IMR-90 (cell line): Measurements from ENCODE around the gene TRIM17. TPM values are rescaled to one million over a fixed set of nuclear protein-coding genes. Genes with fewer than 3 reads are reported as not detected.

Experiments
- ATAC-seq: fragments of 200-7000 bp; cut with Tn5 transposase; 2 replicates; pipeline ENCODE4 v1.9.1; 2020; ENCODE audit warnings: low read depth, mild to moderate bottlenecking, moderate library complexity
- BruUV-seq: library from RNA; stranded (reverse); fragments of 400-500 nt; replicated peaks from 2 replicates; lab custom pipeline; 2021; lab: Mats Ljungman, UMichigan
- CTCF ChIA-PET: fragments of 300-600 bp; formaldehyde crosslinking; extraction: SDS; loops from one replicate; lab custom pipeline; 2021; ENCODE audit warnings: antibody characterized with exemption; lab: Yijun Ruan, JAX
- POLR2A ChIA-PET: fragments of 300-600 bp; sonication (Branson Sonifier 250); formaldehyde crosslinking; loops from one replicate; lab custom pipeline; 2022; ENCODE audit warnings: antibody characterized with exemption; ENCODE audit not compliant: unreplicated experiment; lab: Charles Lee
- DNase-seq: peaks from one replicate; pipeline ENCODE4 v3.0.0; 2013
- H2AFZ ChIP-seq: replicated peaks from 2 replicates; pipeline ENCODE3; 2013; ENCODE audit warnings: low read length, mild to moderate bottlenecking; ENCODE audit not compliant: poor library complexity
- H2AK5ac ChIP-seq: 2 replicates; pipeline ENCODE4 v1.6.1; 2013; ENCODE audit warnings: low read depth, low read length, inconsistent platforms
- H2AK9ac ChIP-seq: replicated peaks from 2 replicates; pipeline ENCODE3; 2013; ENCODE audit warnings: mild to moderate bottlenecking, low read depth, low read length, moderate library complexity; ENCODE audit not compliant: poor library complexity
- H2BK120ac ChIP-seq: 2 replicates; pipeline ENCODE4 v1.6.1; 2013; ENCODE audit warnings: low read depth, low read length, inconsistent platforms
- H2BK15ac ChIP-seq: 3 replicates; pipeline ENCODE4 v1.6.1; 2013; ENCODE audit warnings: low read depth, low read length, inconsistent platforms
- H2BK20ac ChIP-seq: 2 replicates; pipeline ENCODE4 v1.6.1; 2013; ENCODE audit warnings: low read depth, mild to moderate bottlenecking, inconsistent platforms, low read length, moderate library complexity
- H2BK5ac ChIP-seq: 2 replicates; pipeline ENCODE4 v1.6.1; 2013; ENCODE audit warnings: mild to moderate bottlenecking, low read depth, low read length, inconsistent platforms; ENCODE audit not compliant: poor library complexity, severe bottlenecking
- H3K14ac ChIP-seq: replicated peaks from 2 replicates; pipeline ENCODE4 v1.6.1; 2013; ENCODE audit warnings: low read depth, low read length, inconsistent platforms
- H3K18ac ChIP-seq: 2 replicates; pipeline ENCODE4 v1.6.1; 2013; ENCODE audit warnings: low read depth, low read length, control low read depth
- H3K23ac ChIP-seq: 2 replicates; pipeline ENCODE4 v1.6.1; 2013; ENCODE audit warnings: low read depth, low read length, inconsistent platforms
- H3K27ac ChIP-seq: 2 replicates; pipeline ENCODE4 v1.5.1; 2013; ENCODE audit warnings: mild to moderate bottlenecking, control low read depth, low read length; ENCODE audit not compliant: insufficient read depth
- H3K27me3 ChIP-seq: 2 replicates; pipeline ENCODE4 v1.6.1; 2013; ENCODE audit warnings: low read length; ENCODE audit not compliant: control insufficient read depth, insufficient read depth
- H3K36me3 ChIP-seq: 2 replicates; pipeline ENCODE4 v1.6.1; 2013; ENCODE audit warnings: low read length, mixed read lengths; ENCODE audit not compliant: control insufficient read depth, insufficient read depth
- H3K4ac ChIP-seq: 2 replicates; pipeline ENCODE4 v1.6.1; 2013; ENCODE audit warnings: low read depth, low read length, inconsistent platforms
- H3K4me1 ChIP-seq: 2 replicates; pipeline ENCODE4 v1.6.1; 2013; ENCODE audit warnings: low read length, mixed read lengths; ENCODE audit not compliant: control insufficient read depth, insufficient read depth
- H3K4me2 ChIP-seq: 2 replicates; pipeline ENCODE4 v1.6.1; 2013; ENCODE audit warnings: low read depth, mild to moderate bottlenecking, control low read depth, low read length, moderate library complexity
- H3K4me3 ChIP-seq: 2 replicates; pipeline ENCODE4 v1.5.1; 2013; ENCODE audit warnings: low read depth, mild to moderate bottlenecking, control low read depth, low read length, moderate library complexity; ENCODE audit not compliant: insufficient read depth
- H3K56ac ChIP-seq: 2 replicates; pipeline ENCODE4 v1.6.1; 2013; ENCODE audit warnings: low read length, inconsistent platforms; ENCODE audit not compliant: insufficient read depth; ENCODE audit errors: extremely low read depth
- H3K79me1 ChIP-seq, 2 experiments: 2 replicates each; pipeline ENCODE4 v1.6.1; 2013; ENCODE audit warnings: low read length in 2 of 2, inconsistent platforms in 1 of 2, low read depth in 1 of 2
- H3K9ac ChIP-seq: 2 replicates; pipeline ENCODE4 v1.6.1; 2013; ENCODE audit warnings: low read depth, low read length, control low read depth
- H3K9me1 ChIP-seq: 2 replicates; pipeline ENCODE4 v1.6.1; 2013; ENCODE audit warnings: low read length, inconsistent platforms; ENCODE audit not compliant: insufficient read depth
- H3K9me3 ChIP-seq: 2 replicates; pipeline ENCODE4 v1.6.1; 2013; ENCODE audit warnings: low read length; ENCODE audit not compliant: control insufficient read depth, insufficient read depth
- H4K20me1 ChIP-seq: 2 replicates; pipeline ENCODE4 v1.6.1; 2013; ENCODE audit warnings: low read length, inconsistent platforms; ENCODE audit not compliant: insufficient read depth
- H4K5ac ChIP-seq: 2 replicates; pipeline ENCODE4 v1.6.1; 2013; ENCODE audit warnings: mild to moderate bottlenecking, low read depth, low read length, control low read depth
- H4K8ac ChIP-seq, 2 experiments: 2 replicates each; pipeline ENCODE4 v1.6.1; 2013; ENCODE audit warnings: low read depth in 2 of 2, low read length in 2 of 2, control low read depth in 1 of 2, inconsistent platforms in 1 of 2
- H4K91ac ChIP-seq: 2 replicates; pipeline ENCODE4 v1.6.1; 2013; ENCODE audit warnings: low read depth, low read length, inconsistent platforms; ENCODE audit not compliant: insufficient read depth
- RFX5 ChIP-seq: IDR thresholded peaks from 2 replicates; pipeline ENCODE4 v1.8.0; 2012; ENCODE audit warnings: low read depth, mild to moderate bottlenecking, low read length, moderate library complexity
- WGBS, 2 experiments: methylation state at CpG; one replicate each; pipeline versions ENCODE4 v1.1.5 to v1.1.7; 2013; ENCODE audit warnings: missing lambda C conversion rate in 2 of 2; ENCODE audit not compliant: insufficient read length in 1 of 2; ENCODE audit errors: extremely low coverage in 2 of 2; 5-methylcytosine and 5-hydroxymethylcytosine counted together
- dilution Hi-C: fragments of 300-500 bp; cut with HindIII; formaldehyde crosslinking; loops from one replicate; pipeline ENCODE4 v1.14.3; 2018; ENCODE audit warnings: low sequenced_read_pairs; ENCODE audit not compliant: unreplicated experiment
- in situ Hi-C: fragments of 300-500 bp; cut with MboI; formaldehyde crosslinking; loops from 3 replicates; pipeline ENCODE4 v1.14.3; 2019; ENCODE audit warnings: low sequenced_read_pairs, inconsistent platforms, mixed read lengths
- intact Hi-C: fragments of 100-400 bp; cut with micrococcal nuclease; formaldehyde crosslinking; loops from 2 replicates; pipeline ENCODE4 v1.10.0; 2022
- polyA plus RNA-seq, 3 experiments: library from polyadenylated mRNA; depleted of rRNA; stranded (reverse); fragments of >200 nt; gene quantifications; 2 replicates each; pipeline ENCODE4 v1.2.3, GENCODE V29; 2012; ENCODE audit warnings: low replicate concordance in 1 of 3
- total RNA-seq: library from RNA; depleted of rRNA; stranded (reverse); fragments of >200 nt; gene quantifications from 2 replicates; pipeline ENCODE4 v1.2.3, GENCODE V29; 2012

The TRIM17 gene
- total and polyA plus RNA-seq, 2 of the 4 experiments (the other 2 are of a cell fraction): 0.39 TPM; not detected in 1

- H2BK15ac ChIP-seq: no peak overlapping the region
- no peak overlapping the region for H2BK20ac ChIP-seq
- peaks cover 11 to 16% of the 10 kb centered on the region in 2 experiments for H3K79me1 ChIP-seq
- 83% methylated on average over 1 of the region's 1 CpG; no CpG with 5 or more reads in 1 of the 2 experiments for WGBS, 2 experiments
- ChIA-PET POLR2A (no interaction called here), CTCF (no interaction called here)
- H3K9me3 ChIP-seq: no peaks in the 10 kb centered on the region
- no peak overlapping the region for H3K9ac ChIP-seq
- no peaks in the 10 kb centered on the region for H3K36me3 ChIP-seq
- no peak overlapping the region for H3K14ac ChIP-seq
- no peak overlapping the region for H4K8ac ChIP-seq
- no peak overlapping the region for H3K23ac ChIP-seq
- H3K27ac ChIP-seq: no peak overlapping the region
- dilution Hi-C loops (no loop called here), intact Hi-C loops (no loop called here), in situ Hi-C loops (no loop called here)
- no peak overlapping the region for H3K4ac ChIP-seq
- H4K20me1 ChIP-seq: peaks cover 3% of the 10 kb centered on the region
- H3K4me2 ChIP-seq: no peak overlapping the region
- no peak overlapping the region for H2AFZ ChIP-seq
- H2BK120ac ChIP-seq: no peak overlapping the region
- no peak overlapping the region for H2AK9ac ChIP-seq
- no TSS peak for BruUV-seq
- no peak overlapping the region for H2BK5ac ChIP-seq
- no peak overlapping the region for H4K91ac ChIP-seq
- no peak overlapping the region for H2AK5ac ChIP-seq
- no peaks in the 10 kb centered on the region for H3K9me1 ChIP-seq
- no peak overlapping the region for H3K4me3 ChIP-seq
- no peak overlapping the region for H4K5ac ChIP-seq
- no peak overlapping the region for H3K18ac ChIP-seq
- H3K27me3 ChIP-seq: no peaks in the 10 kb centered on the region
- ATAC-seq (no peak), DNase-seq (no peak)
- H3K56ac ChIP-seq: no peak overlapping the region
- no peaks in the 10 kb centered on the region for H3K4me1 ChIP-seq
- TF ChIP-seq RFX5: no peak
Observed at GRCh38 chr1:228454238-228454637, 37.6 kb upstream of the TRIM17 start.
